Heart right ventricle (tissue), 16 donors: ENCODE results near the gene BASP1. TPM values are rescaled to one million over a fixed set of nuclear protein-coding genes. Genes with fewer than 3 reads are reported as not detected.

Source experiments
- ATAC-seq, 8 donors: fragments of 200-7000 bp; cut with Tn5 transposase; one replicate each; pipeline ENCODE4 v1.9.1; 2020; ENCODE audit warnings: mild to moderate bottlenecking in 8 of 8, moderate library complexity in 8 of 8, moderate number of reproducible peaks in 1 of 8
- DNase-seq, 2 donors: peaks; one replicate each; pipeline ENCODE4 v3.0.0-alpha.2; 2020
- H3K27ac ChIP-seq, 10 donors: fragments of 200-600 bp; sonication (generic) in 2 of 10; one replicate each; pipeline versions ENCODE4 v1.5.0 to v1.8.0; 2020 to 2022; ENCODE audit warnings: mild to moderate bottlenecking in 3 of 10
- H3K27me3 ChIP-seq, 7 donors: fragments of 200-600 bp; one replicate each; pipeline ENCODE4 v1.8.0; 2021 to 2022; ENCODE audit warnings: mild to moderate bottlenecking in 2 of 7
- H3K36me3 ChIP-seq, 9 donors: fragments of 200-600 bp; sonication (generic) in 1 of 9; one replicate each; pipeline versions ENCODE4 v1.5.0 to v1.8.0; 2020 to 2022; ENCODE audit warnings: mild to moderate bottlenecking in 2 of 9
- H3K4me1 ChIP-seq, 9 donors: fragments of 200-600 bp; sonication (generic) in 1 of 9; one replicate each; pipeline versions ENCODE4 v1.5.0 to v1.8.0; 2020 to 2022; ENCODE audit warnings: mild to moderate bottlenecking in 4 of 9
- H3K4me3 ChIP-seq, 10 donors: fragments of 200-600 bp; sonication (generic) in 2 of 10; one replicate each; pipeline versions ENCODE4 v1.5.0 to v1.8.0; 2020 to 2022; ENCODE audit warnings: mild to moderate bottlenecking in 7 of 10, moderate library complexity in 2 of 10
- H3K9me3 ChIP-seq, 11 donors: fragments of 200-600 bp in 10 of 11; sonication (generic) in 2 of 11; one replicate each; pipeline versions ENCODE4 v1.5.0 to v1.8.0; 2013 to 2022; ENCODE audit warnings: mild to moderate bottlenecking in 2 of 11, control low read depth in 1 of 11, moderate library complexity in 1 of 11
- CTCF ChIP-seq, 9 donors: fragments of 200-600 bp; sonication (generic) in 2 of 9; IDR thresholded peaks; one replicate each; pipeline versions ENCODE4 v1.5.0 to v1.8.0; 2021 to 2022; ENCODE audit warnings: antibody characterized with exemption in 9 of 9, mild to moderate bottlenecking in 5 of 9, moderate library complexity in 1 of 9
- WGBS, 2 donors: extraction: QIAGEN DNeasy Blood & Tissue Kit; methylation state at CpG; one replicate each; pipeline ENCODE4 v1.1.7; 2013; ENCODE audit warnings: inconsistent platforms in 1 of 2; 5-methylcytosine and 5-hydroxymethylcytosine counted together
- intact Hi-C, 10 donors: fragments of 100-400 bp; cut with DNase I; formaldehyde crosslinking; loops; one replicate each; pipeline versions ENCODE4 v1.11.1 to v1.14.2; 2022
- long read RNA-seq, 3 donors: library from polyadenylated mRNA; unstranded; transcript quantifications; one replicate each; pipeline ENCODE4 v2.0.0, GENCODE V29; 2020 to 2021
- polyA plus RNA-seq, 2 donors: library from polyadenylated mRNA; stranded (reverse); fragments of 200-250 nt; gene quantifications; one replicate each; pipeline ENCODE4 v1.2.3, GENCODE V29; 2013
- total RNA-seq, 10 donors: library from RNA; stranded (reverse); fragmentation: NEBNext Ultra II Directional in 3 of 10; extraction: Animal tissue kit (Norgen Biotek cat#: 25700) in 3 of 10; gene quantifications; one replicate each; pipeline versions ENCODE4 v1.2.1 to v1.2.4, GENCODE V29; 2021 to 2023
- donor health status: Arrhythmogenic right ventricular cardiomyopathy.
- donor health status: ischemic (EF 13 %, LVEDD 7.1; RV severe dilation, severe dysfunction).
- donor health status: healthy with polysubstance abuse.
- donor health status: DM: no; HTN: yes; CAD: no.
- donor health status: DM: no; HTN: no; CAD: no.
- donor health status: ischemic (EF 25% LVEDD 6.9; RV normal size, moderate dysfunction).
- donor health status: ischemic (EF 25% LVEDD 5.7; RV mildly dilated, moderate dysfunction).
- donor health status: healthy.
- donor health status: DM: yes; HTN: yes; CAD: no.
- donor health status: Ischemic cardiomyopathy.
- donor health status: ischemic (EF 35%, LVEDD 5.7; RV mildly dilated, moderate dysfunction).
- donor health status: nonischemic (EF 11% LVEDD 7.7; RV severe dilation, severe dysfunction).
- donor health status: DM: yes; HTN: yes; CAD: no.
- donor health status: PGD.
- donor health status: ischemic (EF 29% LVEDD 5.4; RV normal size, mild dysfunction).
- donor health status: nonischemic (EF 23%, LVEDD 6.1; RV moderate dilation, normal function).

The BASP1 gene
- total RNA-seq (1 to 10 TPM in 7 of 10 donors, under 1 TPM in 3; 0.42 to 8.8 (median 1.6) TPM), polyA plus RNA-seq (1 to 10 TPM; 1.3 to 2.2 TPM)
- long read RNA-seq, donor 1, result 0 reads
- long read RNA-seq, donor 2, result 0 reads
- long read RNA-seq, donor 3, partial matches to known transcripts, result 0 of 1 reads
- long read RNA-seq, donor 3, other reads (novel, unspliced or antisense), result 1 of 1 reads

- TF ChIP-seq CTCF (IDR thresholded peaks at IDR 0.05), result no peak
- Histone ChIP-seq H3K4me3 (peak within 1 kb of the TSS; percentile 25 to 70 (median 52)), H3K27me3 (peaks cover 0 to 83% (median 56%) of the 10 kb centered on the region in 7 donors), H3K9me3 (no peaks in the 10 kb centered on the region), H3K27ac (peak within 1 kb of the TSS in 3 of 10 donors; percentile 22 to 91 (median 35)), H3K4me1 (peaks cover 0 to 22% (median 17%) of the 10 kb centered on the region in 9 donors), H3K36me3 (no peaks in the 10 kb centered on the region)
- ATAC-seq (peak in 7 of 8 donors; percentile 40 to 84 (median 60)), DNase-seq (peak; percentile 50 to 79)
- 1 to 2% methylated on average over 51 to 80 of the region's 89 CpGs for WGBS, 2 donors
- intact Hi-C loops, result loop anchor here (2.0 to 10.0 kb wide), 6 partner anchors 1087 to 1097 kb away; no protein-coding TSS in a partner anchor
Measured at GRCh38 chr5:17217493-17218352, at the start of gene BASP1. Gene BASP1, plus strand, starts transcription at chr5:17217631. Its CDS starts 57,586 bp downstream, at chr5:17275217.

- H3K4me3 ChIP-seq, result no peak overlapping the region
- WGBS, 2 donors, result 24 to 37% methylated on average over 2 of the region's 2 CpGs
- H3K9me3 ChIP-seq, result no peaks in the 10 kb centered on the region
- H3K27me3 ChIP-seq, result no peaks in the 10 kb centered on the region
- intact Hi-C loops, result no loop called here
- peaks cover 0 to 26% (median 14%) of the 10 kb centered on the region in 9 donors for H3K4me1 ChIP-seq
- peak overlapping the region in 3 of 10 donors; percentile 2 to 23 (median 11) for H3K27ac ChIP-seq
- DNase-seq (no peak), ATAC-seq (peak in 4 of 8 donors; percentile 44 to 65 (median 51))
- TF ChIP-seq CTCF (IDR thresholded peaks at IDR 0.05), result no peak
- H3K36me3 ChIP-seq, result no peaks in the 10 kb centered on the region
Measured at GRCh38 chr5:17169507-17169906, 47.9 kb upstream of the BASP1 start.

GRCh38 chr5:17172791-17173190 is 44.6 kb upstream of the BASP1 start:
- Histone ChIP-seq H3K9me3 (no peaks in the 10 kb centered on the region), H3K27me3 (no peaks in the 10 kb centered on the region), H3K4me3 (no peak overlapping the region), H3K4me1 (peaks cover 0 to 26% (median 14%) of the 10 kb centered on the region in 9 donors), H3K36me3 (no peaks in the 10 kb centered on the region), H3K27ac (no peak overlapping the region)
- no peak for TF ChIP-seq CTCF (IDR thresholded peaks at IDR 0.05)
- no peak for DNase-seq
- no peak for ATAC-seq
- intact Hi-C loops, result no loop called here
- 75 to 80% methylated on average over 3 of the region's 3 CpGs for WGBS, 2 donors

- TF ChIP-seq CTCF (IDR thresholded peaks at IDR 0.05), result no peak
- Histone ChIP-seq H3K27ac (no peak overlapping the region), H3K27me3 (peaks cover 0 to 3% (median 0%) of the 10 kb centered on the region in 7 donors), H3K4me3 (no peak overlapping the region), H3K4me1 (peaks cover 0 to 11% (median 5%) of the 10 kb centered on the region in 9 donors), H3K9me3 (no peaks in the 10 kb centered on the region), H3K36me3 (no peaks in the 10 kb centered on the region)
- intact Hi-C loops, result no loop called here
- WGBS, 2 donors, result 72 to 75% methylated on average over 5 of the region's 5 CpGs
- DNase-seq (no peak), ATAC-seq (no peak)
Measured at GRCh38 chr5:17174965-17175364, 42.5 kb upstream of the BASP1 start.
